Vagina (tissue), 2 donors: ENCODE measurements around the gene PEMT. TPM values are rescaled to one million over a fixed set of nuclear protein-coding genes. Genes with fewer than 3 reads are reported as not detected.

Experiments
- DNase-seq, 2 donors: peaks; one replicate each; pipeline ENCODE4 v3.0.0-alpha.2; 2017; ENCODE audit errors: extremely low spot score in 2 of 2
- H3K27ac ChIP-seq: fragments of 200-600 bp; sonication (generic); one replicate; pipeline ENCODE4 v1.5.1; 2019
- H3K27me3 ChIP-seq: fragments of 200-600 bp; sonication (generic); one replicate; pipeline ENCODE4 v1.5.1; 2019
- H3K36me3 ChIP-seq, 2 donors: fragments of 200-600 bp; sonication (generic); one replicate each; pipeline ENCODE4 v1.5.1; 2017 to 2019
- H3K4me1 ChIP-seq: fragments of 200-600 bp; sonication (generic); one replicate; pipeline ENCODE4 v1.5.1; 2019
- H3K4me3 ChIP-seq, 2 donors: fragments of 200-600 bp; sonication (generic); 1 replicate in 1 of 2; 2 replicates in 1 of 2; pipeline ENCODE4 v1.5.1; 2016 to 2019
- H3K9me3 ChIP-seq: fragments of 200-600 bp; sonication (generic); one replicate; pipeline ENCODE4 v1.5.1; 2019
- CTCF ChIP-seq, 3 experiments: fragments of 450-650 bp in 2 of 3; fragments of 200-600 bp in 1 of 3; sonication (generic) in 1 of 3; IDR thresholded peaks; one replicate each; pipeline ENCODE4 v1.5.1; 2017 to 2019; ENCODE audit warnings: antibody characterized with exemption in 3 of 3, mild to moderate bottlenecking in 2 of 3, moderate library complexity in 2 of 3
- POLR2A ChIP-seq, 2 donors: fragments of 450-650 bp; IDR thresholded peaks; one replicate each; pipeline ENCODE4 v1.6.1; 2017; ENCODE audit warnings: antibody characterized with exemption in 2 of 2, mild to moderate bottlenecking in 2 of 2, moderate library complexity in 2 of 2
- POLR2AphosphoS5 ChIP-seq, 2 donors: sonication (generic); formaldehyde crosslinking; IDR thresholded peaks; one replicate each; pipeline ENCODE4 v1.9.0; 2017; ENCODE audit warnings: antibody characterized with exemption in 2 of 2, mild to moderate bottlenecking in 2 of 2, low read depth in 1 of 2; ENCODE audit not compliant: insufficient read depth in 1 of 2
- intact Hi-C: fragments of 100-400 bp; cut with DNase I; formaldehyde crosslinking; loops from one replicate; pipeline ENCODE4 v1.15.1; 2023
- total RNA-seq: library from RNA; depleted of rRNA; stranded (reverse); fragments of >200 nt; gene quantifications from one replicate; pipeline ENCODE4 v1.2.3, GENCODE V29; 2016

The PEMT gene
- total RNA-seq, 1 donor from 2014 or later: 37.3 TPM

GRCh38 chr17:17469996-17470395 is 121.5 kb downstream of the PEMT start:
- no peaks in the 10 kb centered on the region for H3K27me3 ChIP-seq
- no peak for DNase-seq
- no peaks in the 10 kb centered on the region for H3K9me3 ChIP-seq
- no peaks in the 10 kb centered on the region for H3K4me1 ChIP-seq
- H3K36me3 ChIP-seq: no peaks in the 10 kb centered on the region
- TF ChIP-seq CTCF (IDR thresholded peaks at IDR 0.05) (no peak), POLR2A (IDR thresholded peaks at IDR 0.05) (no peak), POLR2AphosphoS5 (IDR thresholded peaks at IDR 0.05; ENCODE audit: insufficient read depth in 1 of 2, low read depth in 1 of 2) (no peak)
- H3K4me3 ChIP-seq: no peak overlapping the region
- H3K27ac ChIP-seq: no peak overlapping the region
- intact Hi-C loops: no loop called here

- Histone ChIP-seq H3K4me1 (no peaks in the 10 kb centered on the region), H3K36me3 (no peaks in the 10 kb centered on the region), H3K4me3 (no peak overlapping the region), H3K27ac (no peak overlapping the region), H3K9me3 (no peaks in the 10 kb centered on the region), H3K27me3 (no peaks in the 10 kb centered on the region)
- no peak for TF ChIP-seq POLR2A (IDR thresholded peaks at IDR 0.05)
- intact Hi-C loops: no loop called here
- DNase-seq: no peak
Measured at GRCh38 chr17:17469358-17469757, 122.2 kb downstream of the PEMT start.

DNA sequence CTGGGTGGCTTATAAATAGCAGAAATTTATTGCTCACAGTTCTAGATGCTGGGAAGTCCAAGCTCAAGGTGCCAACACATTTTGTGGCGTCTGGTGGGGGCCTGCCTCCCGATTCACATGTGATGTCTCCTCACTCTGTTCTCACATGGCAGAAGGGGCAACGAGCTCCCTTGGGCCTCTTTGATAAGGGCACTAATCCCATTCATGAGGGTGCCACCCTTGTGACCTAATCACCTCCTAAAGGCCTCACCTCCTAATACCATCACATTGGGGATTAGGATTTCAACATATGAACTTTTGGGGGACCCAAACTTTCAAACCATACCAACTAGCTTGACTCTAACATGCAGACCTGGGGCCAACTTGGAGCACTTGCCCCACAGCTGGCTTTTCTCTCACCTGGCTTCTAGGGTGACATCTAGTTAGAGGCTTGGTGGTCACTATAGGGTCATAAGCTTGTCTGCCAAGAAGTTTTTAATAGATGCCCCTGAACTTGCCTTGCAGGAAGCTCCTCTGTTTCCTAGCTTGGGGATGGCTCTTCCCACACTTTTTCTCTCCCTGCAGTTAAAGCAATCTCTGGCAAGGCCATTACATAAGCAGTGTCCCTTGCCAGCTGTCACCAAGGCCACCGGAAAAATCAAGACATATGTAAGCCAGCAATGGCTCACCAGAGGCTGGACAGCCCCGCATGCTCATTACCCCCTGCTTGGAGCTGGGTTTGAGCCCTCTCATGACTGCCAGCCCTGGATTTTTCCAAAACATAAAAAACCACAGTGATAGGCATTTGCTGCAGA is 123.1 kb downstream of the PEMT start:
- no peaks in the 10 kb centered on the region for H3K27me3 ChIP-seq
- intact Hi-C loops: no loop called here
- no peak for DNase-seq
- no peak overlapping the region for H3K27ac ChIP-seq
- no peak for TF ChIP-seq POLR2AphosphoS5 (IDR thresholded peaks at IDR 0.05; ENCODE audit: insufficient read depth in 1 of 2, low read depth in 1 of 2)
- no peak for TF ChIP-seq POLR2A (IDR thresholded peaks at IDR 0.05)
- no peak for TF ChIP-seq CTCF (IDR thresholded peaks at IDR 0.05)
- H3K9me3 ChIP-seq: no peaks in the 10 kb centered on the region
- H3K4me1 ChIP-seq: no peaks in the 10 kb centered on the region
- no peaks in the 10 kb centered on the region for H3K36me3 ChIP-seq
- no peak overlapping the region for H3K4me3 ChIP-seq

GRCh38 chr17:17467720-17468119 is 123.8 kb downstream of the PEMT start:
- TF ChIP-seq POLR2AphosphoS5 (IDR thresholded peaks at IDR 0.05; ENCODE audit: insufficient read depth in 1 of 2, low read depth in 1 of 2) (no peak), CTCF (IDR thresholded peaks at IDR 0.05) (no peak), POLR2A (IDR thresholded peaks at IDR 0.05) (no peak)
- no peaks in the 10 kb centered on the region for H3K36me3 ChIP-seq
- H3K9me3 ChIP-seq: no peaks in the 10 kb centered on the region
- intact Hi-C loops: no loop called here
- no peak overlapping the region for H3K27ac ChIP-seq
- no peak for DNase-seq
- H3K4me1 ChIP-seq: no peaks in the 10 kb centered on the region
- H3K4me3 ChIP-seq: no peak overlapping the region
- no peaks in the 10 kb centered on the region for H3K27me3 ChIP-seq

- Histone ChIP-seq H3K27me3 (no peaks in the 10 kb centered on the region), H3K4me1 (no peaks in the 10 kb centered on the region), H3K27ac (no peak overlapping the region), H3K9me3 (no peaks in the 10 kb centered on the region), H3K4me3 (no peak overlapping the region), H3K36me3 (no peaks in the 10 kb centered on the region)
- no peak for DNase-seq
- intact Hi-C loops: no loop called here
- no peak for TF ChIP-seq POLR2A (IDR thresholded peaks at IDR 0.05)
- TF ChIP-seq POLR2AphosphoS5 (IDR thresholded peaks at IDR 0.05; ENCODE audit: insufficient read depth in 1 of 2, low read depth in 1 of 2): no peak
- no peak for TF ChIP-seq CTCF (IDR thresholded peaks at IDR 0.05)
Measured at GRCh38 chr17:17467016-17467415, 124.5 kb downstream of the PEMT start.
